Measurements from ENCODE around the gene SLCO6A1.

SLCO6A1 gene

DNA sequence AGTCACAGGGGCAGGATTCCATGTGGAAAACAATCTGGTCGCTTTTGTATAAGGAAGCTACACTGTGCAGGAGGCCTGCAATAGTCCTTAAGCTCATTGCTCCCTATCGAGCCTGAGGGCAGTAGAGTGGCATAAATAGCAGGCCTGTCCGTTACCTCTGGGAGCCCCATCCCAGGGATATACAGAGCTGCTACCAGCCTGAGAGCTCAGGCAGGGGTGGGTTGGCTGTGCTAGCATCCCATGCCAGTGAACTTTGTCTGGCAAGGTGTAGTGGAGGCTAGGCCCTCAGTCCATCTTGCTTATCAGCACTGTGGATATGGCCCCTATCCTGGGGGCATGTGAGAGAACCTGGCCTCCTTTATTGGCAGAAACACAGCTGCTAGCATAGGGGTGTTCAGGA, 47.7 kb downstream of the SLCO6A1 start:
- no peak for DNase-seq (ENCODE audit: low spot score)

DNA sequence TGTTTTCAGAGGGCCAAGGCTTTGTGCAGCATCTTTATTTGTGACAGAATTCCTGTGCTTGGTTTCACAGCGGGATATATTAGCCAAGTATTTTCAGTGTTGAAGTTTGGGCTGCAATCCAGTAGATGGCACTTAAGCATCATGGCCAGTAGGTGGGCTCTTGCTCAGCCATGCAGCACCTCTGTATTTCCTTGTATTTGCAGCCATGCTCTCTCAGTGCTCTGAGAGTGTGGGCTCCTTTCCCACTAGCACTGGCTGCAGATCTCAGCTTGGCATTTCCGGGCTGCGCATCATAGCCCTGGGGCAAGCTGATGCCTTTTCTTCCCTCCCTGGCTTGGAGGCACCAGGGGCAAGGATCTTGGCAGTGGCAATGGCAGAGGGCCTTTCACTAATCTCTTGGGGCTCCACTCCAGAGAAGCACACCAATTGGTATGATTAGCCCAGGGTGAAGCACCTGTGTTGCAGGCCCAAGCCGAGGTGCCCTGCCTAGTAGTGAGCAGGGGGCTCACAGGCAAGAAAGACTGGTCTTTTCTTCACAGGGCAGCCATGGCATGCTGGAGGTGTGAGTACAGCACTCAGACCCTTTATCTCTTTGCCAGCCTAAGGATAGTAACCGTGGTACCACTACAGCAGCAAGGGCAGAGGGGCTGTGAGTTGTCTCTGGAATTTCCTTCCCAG, 48.3 kb downstream of the SLCO6A1 start:
- DNase-seq (ENCODE audit: low spot score), result no peak

GRCh38 chr5:102433473-102433872, 65.3 kb downstream of the SLCO6A1 start:
- no peak for DNase-seq (ENCODE audit: low spot score)

DNA sequence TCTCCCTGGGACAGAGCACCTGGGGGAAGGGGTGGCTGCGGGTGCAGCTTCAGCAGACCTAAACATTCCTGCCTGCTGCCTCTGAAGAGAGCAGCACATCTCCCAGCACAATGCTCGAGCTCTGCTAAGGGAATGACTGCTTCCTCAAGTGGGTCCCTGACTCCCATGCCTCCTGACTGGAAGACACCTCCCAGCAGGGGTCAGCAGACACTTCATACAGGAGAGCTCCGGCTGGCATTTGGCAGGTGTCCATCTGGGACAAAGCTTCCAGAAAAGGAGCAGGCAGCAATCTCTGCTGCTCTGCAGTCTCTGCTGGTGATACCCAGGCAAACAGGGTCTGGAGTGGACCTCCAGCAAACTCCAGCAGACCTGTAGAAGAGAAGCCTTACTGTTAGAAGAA, 77.2 kb downstream of the SLCO6A1 start:
- DNase-seq (ENCODE audit: low spot score), result peak; percentile 5

DNA sequence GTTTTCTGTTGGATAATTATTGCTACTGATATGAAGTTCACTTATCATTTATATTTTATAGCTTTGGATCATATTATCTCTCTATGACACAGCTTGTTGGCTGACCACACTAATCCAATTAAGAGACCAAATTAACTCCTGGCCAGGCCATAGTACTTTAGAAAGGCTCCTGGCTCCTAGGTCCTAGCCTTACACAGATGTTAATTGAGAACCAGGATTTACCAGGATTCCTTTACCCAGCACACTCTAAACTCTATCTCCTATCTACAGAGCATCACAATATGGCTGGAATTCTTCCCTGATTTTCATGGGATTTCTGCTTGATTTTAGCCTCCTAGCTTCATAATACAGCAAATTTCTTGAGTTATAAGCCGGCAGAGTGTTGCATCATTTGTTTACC, 80.3 kb downstream of the SLCO6A1 start:
- DNase-seq (ENCODE audit: low spot score), result no peak

DNA sequence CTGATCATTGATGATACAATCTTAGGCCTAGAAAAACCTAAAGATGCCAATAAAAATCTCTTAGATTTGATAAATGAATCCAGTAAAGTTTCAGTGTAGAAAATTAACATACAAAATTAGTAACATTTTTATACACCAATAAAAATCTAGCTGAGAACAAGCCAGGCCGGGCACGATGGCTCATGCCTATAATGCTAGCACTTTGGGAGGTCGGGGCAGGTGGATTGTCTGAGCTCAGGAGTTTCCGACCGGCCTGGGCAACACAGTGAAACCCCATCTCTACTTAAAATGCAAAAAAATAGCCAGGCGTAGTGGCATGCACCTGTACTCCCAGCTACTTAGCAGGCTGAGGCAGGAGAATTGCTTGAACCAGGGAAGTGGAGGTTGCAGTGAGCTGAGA, 84.4 kb downstream of the SLCO6A1 start:
- DNase-seq (ENCODE audit: low spot score), result no peak

GRCh38 chr5:102388235-102388634, 110.6 kb downstream of the SLCO6A1 start:
- no peak for DNase-seq (ENCODE audit: low spot score)

GRCh38 chr5:102385365-102385764, 113.4 kb downstream of the SLCO6A1 start:
- DNase-seq (ENCODE audit: low spot score), result no peak

DNA sequence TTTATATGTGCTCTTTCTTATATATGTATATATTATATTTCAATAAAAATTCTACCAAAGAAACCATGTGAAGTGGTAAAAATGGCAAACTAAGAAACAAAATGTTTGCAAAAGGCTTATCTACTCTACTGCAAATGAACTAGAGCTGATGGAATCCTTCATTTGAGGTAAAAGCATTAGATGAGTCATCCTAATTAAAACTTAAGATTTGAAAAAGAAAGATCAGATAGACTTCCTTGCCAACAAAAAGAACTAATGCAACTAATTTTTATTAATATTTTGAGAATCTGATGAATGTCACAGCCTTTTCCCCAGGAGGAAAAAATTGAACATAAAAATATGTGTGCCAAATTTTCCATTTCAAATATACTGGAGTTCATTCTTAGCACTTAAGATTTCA, 118.6 kb downstream of the SLCO6A1 start:
- DNase-seq (ENCODE audit: low spot score), result no peak

DNA sequence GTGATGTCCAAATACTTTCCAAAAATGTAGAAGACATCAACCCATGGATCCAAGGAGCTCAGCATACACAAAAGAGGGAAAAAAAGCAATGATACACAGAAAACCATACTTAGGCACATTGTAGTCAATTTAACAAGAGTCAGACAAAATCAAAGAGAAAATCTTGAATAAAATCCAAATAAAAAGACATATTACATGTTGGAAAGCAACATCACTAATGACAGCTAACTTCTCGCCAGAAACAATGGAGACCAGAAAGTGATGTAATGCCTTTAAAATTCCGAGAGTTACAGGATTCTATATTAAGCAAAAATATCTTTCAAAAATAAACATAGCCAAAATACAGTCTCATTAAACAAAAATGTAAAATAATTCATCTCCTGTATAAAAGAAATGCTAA, 122.9 kb downstream of the SLCO6A1 start:
- DNase-seq (ENCODE audit: low spot score), result no peak

DNA sequence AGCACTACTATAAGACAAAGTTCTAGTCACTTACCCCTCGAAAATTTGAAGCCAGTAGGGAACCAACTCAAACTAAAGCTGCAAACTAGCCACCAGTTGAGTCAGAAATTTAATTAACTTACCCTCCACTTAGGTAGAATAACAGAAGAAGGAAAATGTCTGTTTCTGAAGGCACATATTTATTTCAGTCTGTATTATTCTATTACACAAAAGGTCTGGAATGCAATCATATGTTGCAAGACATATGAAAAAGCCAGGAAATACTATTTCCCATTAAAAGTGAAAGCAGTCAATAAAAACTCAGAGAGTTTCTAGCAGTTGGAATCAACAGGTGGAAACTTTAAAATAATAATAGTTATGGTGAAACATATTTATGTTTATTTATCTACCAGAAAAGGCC, 123.5 kb downstream of the SLCO6A1 start:
- no peak for DNase-seq (ENCODE audit: low spot score)

GRCh38 chr5:102368392-102368791, 130.4 kb downstream of the SLCO6A1 start:
- DNase-seq (ENCODE audit: low spot score), result no peak

DNA sequence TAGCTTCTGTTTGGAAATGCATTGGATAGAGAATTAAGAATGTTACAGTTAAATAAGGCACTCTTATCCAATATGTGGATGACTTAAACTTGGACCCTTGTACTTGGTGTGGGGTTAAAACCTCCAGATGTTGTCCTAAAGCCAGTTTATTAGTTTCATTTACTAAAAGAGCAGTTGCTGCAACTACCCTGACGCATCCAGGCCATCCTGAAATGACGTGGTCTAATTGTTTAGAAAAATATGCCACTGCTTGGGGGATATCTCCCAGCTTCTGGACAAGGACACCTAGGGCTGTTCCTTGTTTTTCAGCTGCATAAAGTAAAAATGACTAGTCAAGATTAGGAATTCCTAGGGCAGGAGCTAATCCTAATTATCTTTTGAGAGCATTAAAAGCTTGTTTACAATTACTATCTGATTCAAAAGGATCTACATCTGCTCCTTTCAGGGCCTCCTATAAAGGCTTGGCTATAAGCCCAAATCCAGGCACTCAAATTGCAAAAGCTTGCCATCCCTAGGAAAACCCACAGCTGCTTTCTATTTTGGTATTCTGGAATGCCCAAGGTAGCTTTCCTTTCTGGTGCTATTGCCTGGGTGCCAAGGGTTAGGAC, 157.0 kb downstream of the SLCO6A1 start:
- no peak for DNase-seq (ENCODE audit: low spot score)

DNA sequence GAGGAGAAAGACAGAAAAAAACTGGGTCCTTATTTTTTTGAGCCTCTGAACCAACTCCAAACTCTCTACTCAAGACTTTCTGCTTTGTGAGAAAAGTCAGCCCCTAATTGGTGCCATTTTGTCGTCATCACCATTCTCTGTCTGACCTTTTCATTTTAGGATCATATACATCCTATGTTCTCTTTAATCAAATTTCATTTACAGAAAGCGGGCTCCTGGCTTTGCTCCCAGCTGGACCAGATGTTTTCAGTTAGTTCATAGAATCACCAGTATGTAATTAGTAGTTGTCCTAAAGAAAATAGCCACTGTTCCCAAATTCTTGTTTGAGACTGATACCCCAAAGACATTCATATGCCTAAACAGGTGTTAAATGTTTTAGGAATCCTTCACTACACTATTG, 174.1 kb downstream of the SLCO6A1 start:
- DNase-seq (ENCODE audit: low spot score), result no peak

All from globus pallidus (tissue), 1 donor.